ENCODE measurements around the gene DHRS3.
"Not testable (repeated sequence)": the region's sequence is repeated elsewhere in the genome, so short reads cannot be mapped to it uniquely, and the experiment has no call there.

DHRS3 gene

DNA sequence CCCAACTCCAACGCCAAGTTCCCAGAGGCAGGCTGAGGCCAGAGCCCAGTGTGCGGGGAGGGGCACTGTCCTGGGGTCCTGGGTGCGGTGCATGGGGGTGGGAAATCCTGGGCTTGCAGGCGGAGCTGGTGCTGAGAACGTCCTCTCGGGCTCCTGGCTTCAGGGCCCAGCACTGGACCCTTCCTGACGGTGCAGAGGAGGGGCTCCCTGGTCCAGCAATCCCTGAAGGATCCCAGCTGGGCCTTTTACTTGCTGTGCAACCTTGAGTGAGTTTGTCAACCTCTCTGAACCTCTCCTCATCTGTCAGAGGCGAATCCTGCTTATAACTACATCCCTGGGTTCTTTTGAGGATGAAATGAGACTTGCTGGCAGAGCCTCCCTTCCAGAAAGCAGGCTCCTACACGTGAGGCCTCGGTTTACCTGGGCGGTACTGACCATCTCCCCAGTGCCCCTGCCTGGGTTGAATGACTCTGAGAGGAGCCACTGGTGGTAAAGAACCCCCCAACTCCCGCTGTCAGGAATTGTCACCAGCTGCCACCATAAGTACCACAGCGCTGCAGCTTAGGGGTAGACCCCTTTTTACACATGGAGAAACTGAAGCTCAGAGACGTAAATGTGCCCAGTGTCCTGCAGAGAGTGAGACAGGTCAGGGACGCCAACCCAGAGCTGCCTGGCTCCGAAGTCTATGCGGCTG, 77.3 kb downstream of the DHRS3 start:
- no peaks in the 10 kb centered on the region for H3K27me3 ChIP-seq (ENCODE audit: control insufficient read depth in 1 of 2, insufficient read depth in 2 of 2, low read length in 2 of 2)

DNA sequence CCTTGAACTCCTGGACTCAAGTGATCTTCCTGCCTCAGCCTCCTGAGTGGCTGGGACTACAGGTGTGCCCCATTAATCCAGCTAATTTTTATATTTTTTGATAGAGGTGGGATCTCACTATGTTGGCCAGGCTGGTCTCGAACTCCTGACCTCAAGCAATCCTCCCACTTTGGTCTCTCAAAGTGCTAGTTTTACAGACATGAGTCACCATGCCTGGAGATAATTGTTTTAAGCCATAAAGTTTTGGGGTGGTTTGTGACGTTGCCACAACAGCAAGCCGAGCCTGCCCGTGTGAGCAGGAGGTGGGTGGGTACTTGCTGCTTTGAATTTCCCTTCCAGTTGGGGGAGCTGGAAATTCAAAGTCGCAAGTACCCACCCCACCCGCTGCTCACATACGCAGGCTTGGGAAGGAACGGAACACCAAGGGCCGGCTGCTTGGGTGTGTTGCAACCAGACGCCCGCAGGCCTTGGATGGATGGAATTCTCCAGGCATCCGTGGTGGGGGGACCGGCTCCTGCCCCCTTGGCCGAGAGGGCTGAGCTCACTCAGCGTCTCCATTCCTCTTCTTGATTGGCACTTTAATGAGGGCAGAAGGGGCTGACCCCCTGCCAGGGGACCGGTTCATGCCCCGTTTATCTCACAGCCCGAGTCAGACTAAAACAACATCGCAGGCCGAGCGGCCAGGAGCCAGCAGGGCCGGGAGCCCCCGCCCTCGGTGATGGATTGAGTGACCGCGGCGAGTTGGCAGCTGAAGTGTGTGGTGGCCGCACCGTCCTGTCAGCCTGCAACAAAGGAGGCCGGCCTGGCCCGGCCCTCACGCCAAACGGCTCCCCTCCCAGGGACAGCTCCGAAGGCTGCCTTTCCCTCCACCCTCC, 78.1 kb downstream of the DHRS3 start:
- Histone ChIP-seq H3K9me3 (ENCODE audit: control insufficient read depth in 1 of 2, low read length in 2 of 2) (no peaks in the 10 kb centered on the region), H3K27me3 (ENCODE audit: control insufficient read depth in 1 of 2, insufficient read depth in 2 of 2, low read length in 2 of 2) (no peaks in the 10 kb centered on the region), H3K9ac (ENCODE audit: low read depth in 1 of 2, low read length in 2 of 2) (no peak overlapping the region), H3K4me1 (ENCODE audit: control insufficient read depth in 1 of 2, insufficient read depth in 2 of 2, low read length in 2 of 2) (peaks cover 14 to 16% of the 10 kb centered on the region in 2 donors), H3K36me3 (ENCODE audit: control insufficient read depth in 1 of 2, insufficient read depth in 2 of 2, low read length in 2 of 2) (no peaks in the 10 kb centered on the region), H3K27ac (ENCODE audit: low read depth, low read length) (no peak overlapping the region), H3K4me3 (ENCODE audit: low read depth in 1 of 2, low read length in 2 of 2) (no peak overlapping the region)

More for the DNA sequence above, 77.3 kb downstream of the DHRS3 start:
- no peak overlapping the region for H3K4me3 ChIP-seq (ENCODE audit: low read depth in 1 of 2, low read length in 2 of 2)
- peaks cover 14 to 16% of the 10 kb centered on the region in 2 donors for H3K4me1 ChIP-seq (ENCODE audit: control insufficient read depth in 1 of 2, insufficient read depth in 2 of 2, low read length in 2 of 2)
- no peak overlapping the region for H3K9ac ChIP-seq (ENCODE audit: low read depth in 1 of 2, low read length in 2 of 2)
- no peak overlapping the region for H3K27ac ChIP-seq (ENCODE audit: low read depth, low read length)
- no peaks in the 10 kb centered on the region for H3K36me3 ChIP-seq (ENCODE audit: control insufficient read depth in 1 of 2, insufficient read depth in 2 of 2, low read length in 2 of 2)
- no peaks in the 10 kb centered on the region for H3K9me3 ChIP-seq (ENCODE audit: control insufficient read depth in 1 of 2, low read length in 2 of 2)

DNA sequence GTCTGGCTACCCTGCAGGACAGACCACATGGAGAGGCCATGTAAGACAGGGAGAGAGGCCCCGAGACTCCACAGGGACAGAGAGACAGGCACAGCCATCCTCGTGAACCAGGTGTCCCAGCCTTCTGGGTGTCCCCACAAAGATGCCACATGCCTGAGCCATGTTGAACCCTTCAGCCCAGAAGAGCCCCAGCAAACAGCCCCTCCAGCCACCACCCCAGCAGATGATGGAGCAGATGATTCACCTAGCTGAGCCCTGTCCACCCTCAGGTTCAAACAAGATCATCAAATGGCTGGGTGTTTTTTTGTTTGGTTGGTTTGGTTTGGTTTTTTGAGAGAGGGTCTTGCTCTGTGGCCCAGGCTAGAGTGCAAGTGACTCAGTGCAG, 78.7 kb downstream of the DHRS3 start:
- Histone ChIP-seq H3K4me3 (ENCODE audit: low read depth in 1 of 2, low read length in 2 of 2) (no peak overlapping the region), H3K9me3 (ENCODE audit: control insufficient read depth in 1 of 2, low read length in 2 of 2) (no peaks in the 10 kb centered on the region), H3K9ac (ENCODE audit: low read depth in 1 of 2, low read length in 2 of 2) (no peak overlapping the region), H3K27ac (ENCODE audit: low read depth, low read length) (no peak overlapping the region), H3K36me3 (ENCODE audit: control insufficient read depth in 1 of 2, insufficient read depth in 2 of 2, low read length in 2 of 2) (no peaks in the 10 kb centered on the region), H3K4me1 (ENCODE audit: control insufficient read depth in 1 of 2, insufficient read depth in 2 of 2, low read length in 2 of 2) (peaks cover 12 to 14% of the 10 kb centered on the region in 2 donors), H3K27me3 (ENCODE audit: control insufficient read depth in 1 of 2, insufficient read depth in 2 of 2, low read length in 2 of 2) (no peaks in the 10 kb centered on the region)

DNA sequence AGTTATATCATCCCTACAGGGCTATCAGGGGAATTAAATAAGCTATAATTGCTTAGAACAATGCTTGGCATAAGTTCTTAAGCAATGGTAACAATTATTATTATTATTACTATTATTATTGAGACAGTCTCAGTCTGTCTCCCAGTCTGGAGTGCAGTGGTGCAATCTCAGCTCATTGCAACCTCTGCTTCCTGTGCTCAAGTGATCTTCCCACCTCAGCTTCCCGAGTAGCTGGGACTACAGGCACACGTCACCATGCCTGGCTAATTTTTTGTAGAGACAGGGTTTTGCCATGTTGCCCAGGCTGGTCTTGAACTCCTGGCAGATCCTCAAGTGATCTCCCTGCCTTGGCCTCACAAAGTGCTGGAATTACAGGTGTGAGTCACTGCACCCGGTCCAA, 79.5 kb downstream of the DHRS3 start:
- H3K27me3 ChIP-seq (ENCODE audit: control insufficient read depth in 1 of 2, insufficient read depth in 2 of 2, low read length in 2 of 2); H3K36me3 ChIP-seq (ENCODE audit: control insufficient read depth in 1 of 2, insufficient read depth in 2 of 2, low read length in 2 of 2); H3K9ac ChIP-seq (ENCODE audit: low read depth in 1 of 2, low read length in 2 of 2): not testable (repeated sequence)

DNA sequence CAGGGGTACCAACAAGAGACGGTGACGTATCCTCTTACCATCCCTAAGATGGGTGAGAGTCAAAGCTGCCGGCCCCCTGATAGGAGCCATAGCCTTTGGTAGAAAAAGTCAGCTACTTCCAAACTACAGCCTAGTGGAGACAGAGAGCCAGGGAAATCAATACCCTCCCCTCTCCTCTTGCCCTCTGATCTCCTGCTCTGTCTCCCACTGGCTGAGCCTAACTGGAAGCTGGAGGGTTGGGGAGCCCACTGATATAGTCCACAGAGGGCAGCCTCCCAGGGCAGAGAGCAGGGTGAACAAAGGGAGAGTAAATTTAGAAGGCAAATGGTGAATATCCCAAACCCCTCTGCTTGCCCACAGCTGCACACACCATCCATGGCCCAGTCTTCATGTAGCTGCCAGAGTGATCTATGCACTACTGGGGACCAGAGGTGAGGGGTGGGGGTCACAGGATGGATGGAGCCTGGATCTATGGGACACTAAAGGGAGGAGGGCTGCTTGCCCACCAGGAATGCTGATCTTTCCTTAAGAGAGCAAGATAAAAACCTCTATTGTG, 80.0 kb downstream of the DHRS3 start:
- H3K36me3 ChIP-seq (ENCODE audit: control insufficient read depth in 1 of 2, insufficient read depth in 2 of 2, low read length in 2 of 2), result no peaks in the 10 kb centered on the region
- no peak overlapping the region for H3K27ac ChIP-seq (ENCODE audit: low read depth, low read length)
- H3K27me3 ChIP-seq (ENCODE audit: control insufficient read depth in 1 of 2, insufficient read depth in 2 of 2, low read length in 2 of 2), result no peaks in the 10 kb centered on the region
- no peaks in the 10 kb centered on the region for H3K9me3 ChIP-seq (ENCODE audit: control insufficient read depth in 1 of 2, low read length in 2 of 2)
- H3K9ac ChIP-seq (ENCODE audit: low read depth in 1 of 2, low read length in 2 of 2), result no peak overlapping the region
- peaks cover 6 to 10% of the 10 kb centered on the region in 2 donors for H3K4me1 ChIP-seq (ENCODE audit: control insufficient read depth in 1 of 2, insufficient read depth in 2 of 2, low read length in 2 of 2)
- no peak overlapping the region for H3K4me3 ChIP-seq (ENCODE audit: low read depth in 1 of 2, low read length in 2 of 2)

More for the DNA sequence above, 79.5 kb downstream of the DHRS3 start:
- not testable (repeated sequence) for H3K9me3 ChIP-seq (ENCODE audit: control insufficient read depth in 1 of 2, low read length in 2 of 2); H3K27ac ChIP-seq (ENCODE audit: low read depth, low read length); H3K4me1 ChIP-seq (ENCODE audit: control insufficient read depth in 1 of 2, insufficient read depth in 2 of 2, low read length in 2 of 2); H3K4me3 ChIP-seq (ENCODE audit: low read depth in 1 of 2, low read length in 2 of 2)

DNA sequence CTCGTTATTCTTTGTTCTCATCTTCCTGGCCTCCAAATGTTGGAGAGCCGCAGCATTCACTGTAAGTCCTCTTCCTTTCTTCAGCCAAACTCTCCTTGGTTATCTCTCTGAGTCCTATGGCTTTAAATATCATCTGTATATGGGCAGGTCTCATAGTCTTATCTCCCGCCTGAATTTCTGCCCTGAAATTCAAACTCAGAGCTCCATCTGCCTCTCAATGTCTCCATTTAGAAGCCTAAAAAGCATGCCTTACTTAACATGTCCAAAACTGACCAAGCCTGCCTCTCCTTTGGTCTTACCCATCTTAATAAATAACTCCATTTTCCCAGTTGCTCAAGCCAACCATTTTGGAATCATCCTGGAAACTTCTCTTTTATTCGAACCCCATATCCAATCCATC, 80.7 kb downstream of the DHRS3 start:
- H3K36me3 ChIP-seq (ENCODE audit: control insufficient read depth in 1 of 2, insufficient read depth in 2 of 2, low read length in 2 of 2), result no peaks in the 10 kb centered on the region
- peaks cover 6 to 10% of the 10 kb centered on the region in 2 donors for H3K4me1 ChIP-seq (ENCODE audit: control insufficient read depth in 1 of 2, insufficient read depth in 2 of 2, low read length in 2 of 2)
- H3K9me3 ChIP-seq (ENCODE audit: control insufficient read depth in 1 of 2, low read length in 2 of 2), result no peaks in the 10 kb centered on the region
- H3K27ac ChIP-seq (ENCODE audit: low read depth, low read length), result no peak overlapping the region
- no peak overlapping the region for H3K4me3 ChIP-seq (ENCODE audit: low read depth in 1 of 2, low read length in 2 of 2)
- H3K9ac ChIP-seq (ENCODE audit: low read depth in 1 of 2, low read length in 2 of 2), result no peak overlapping the region
- H3K27me3 ChIP-seq (ENCODE audit: control insufficient read depth in 1 of 2, insufficient read depth in 2 of 2, low read length in 2 of 2), result no peaks in the 10 kb centered on the region

DNA sequence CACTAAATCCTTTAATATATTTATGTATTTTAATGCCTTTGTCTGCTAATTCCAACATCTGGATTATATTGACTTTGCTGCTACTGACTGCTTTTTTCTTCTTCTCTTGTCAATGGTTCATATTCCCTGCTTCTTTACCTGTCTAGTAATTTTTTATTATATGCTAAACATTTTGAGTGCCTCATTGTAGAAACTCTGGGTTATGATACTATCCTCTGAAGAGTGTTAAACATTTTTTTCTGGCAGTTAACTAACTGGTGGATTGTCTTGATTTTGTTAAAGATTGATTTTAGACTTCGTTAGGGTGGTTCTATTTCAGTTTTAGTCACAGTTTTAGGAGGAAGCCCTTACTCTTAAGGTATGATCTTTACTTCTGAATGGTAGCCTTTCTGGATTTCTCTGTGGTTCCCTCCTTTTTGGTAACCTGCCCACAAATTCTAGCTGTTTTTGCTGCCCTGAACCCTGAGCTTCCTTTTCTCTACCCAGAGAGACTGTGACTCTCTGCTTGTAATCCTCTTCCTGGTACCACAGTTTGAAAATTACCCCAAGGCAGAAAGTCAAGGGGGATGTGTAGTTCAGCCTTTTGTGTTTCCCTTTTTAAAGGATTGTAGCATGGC, 81.9 kb downstream of the DHRS3 start:
- Histone ChIP-seq H3K36me3 (ENCODE audit: control insufficient read depth in 1 of 2, insufficient read depth in 2 of 2, low read length in 2 of 2) (no peaks in the 10 kb centered on the region), H3K4me1 (ENCODE audit: control insufficient read depth in 1 of 2, insufficient read depth in 2 of 2, low read length in 2 of 2) (peaks cover 6 to 7% of the 10 kb centered on the region in 2 donors), H3K9ac (ENCODE audit: low read depth in 1 of 2, low read length in 2 of 2) (no peak overlapping the region), H3K27ac (ENCODE audit: low read depth, low read length) (no peak overlapping the region), H3K27me3 (ENCODE audit: control insufficient read depth in 1 of 2, insufficient read depth in 2 of 2, low read length in 2 of 2) (no peaks in the 10 kb centered on the region), H3K9me3 (ENCODE audit: control insufficient read depth in 1 of 2, low read length in 2 of 2) (no peaks in the 10 kb centered on the region), H3K4me3 (ENCODE audit: low read depth in 1 of 2, low read length in 2 of 2) (no peak overlapping the region)

DNA sequence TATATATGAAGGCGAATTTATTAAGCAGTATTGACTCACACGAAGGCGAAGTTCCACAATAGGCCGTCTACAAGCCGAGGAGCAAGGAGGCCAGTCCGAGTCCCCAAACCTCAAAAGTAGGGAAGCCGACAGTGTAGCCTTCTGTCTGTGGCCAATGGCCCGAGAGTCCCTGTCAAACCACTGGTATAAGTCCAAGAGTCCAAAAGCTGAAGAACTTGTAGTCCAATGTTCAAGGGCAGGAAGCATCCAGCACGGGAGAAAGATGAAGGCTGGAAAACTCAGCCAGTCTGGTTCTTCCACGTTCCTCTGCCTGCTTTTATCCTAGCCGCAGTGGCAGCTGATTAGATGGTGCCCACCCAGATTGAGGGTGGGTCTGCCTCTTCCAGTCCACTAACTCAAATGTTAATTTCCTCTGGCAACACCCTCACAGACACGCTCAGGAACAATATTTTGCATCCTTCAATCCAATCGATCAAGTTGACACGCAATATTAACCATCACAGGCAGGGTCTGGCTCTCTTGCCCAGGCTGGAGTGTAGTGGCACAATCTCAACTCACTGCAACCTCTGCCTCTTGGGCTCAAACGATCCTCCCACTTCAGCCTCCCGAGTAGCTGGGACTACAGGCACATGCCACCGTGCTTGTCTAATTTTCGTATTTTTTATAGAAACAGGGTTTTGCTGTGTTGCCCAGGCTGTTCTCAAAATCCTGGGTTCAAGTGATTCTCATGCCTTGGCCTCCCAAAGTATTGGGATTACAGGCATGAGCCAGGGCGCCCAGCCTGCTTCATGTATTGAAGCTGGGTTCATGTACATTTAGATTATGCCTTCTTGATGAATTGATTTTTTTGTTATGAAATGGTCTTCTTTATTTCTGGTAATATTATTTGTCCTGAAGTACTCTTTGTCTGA, 85.3 kb downstream of the DHRS3 start:
- Histone ChIP-seq H3K36me3 (ENCODE audit: control insufficient read depth in 1 of 2, insufficient read depth in 2 of 2, low read length in 2 of 2) (no peaks in the 10 kb centered on the region), H3K27ac (ENCODE audit: low read depth, low read length) (no peak overlapping the region), H3K4me1 (ENCODE audit: control insufficient read depth in 1 of 2, insufficient read depth in 2 of 2, low read length in 2 of 2) (peaks cover 17 to 18% of the 10 kb centered on the region in 2 donors), H3K4me3 (ENCODE audit: low read depth in 1 of 2, low read length in 2 of 2) (no peak overlapping the region), H3K9me3 (ENCODE audit: control insufficient read depth in 1 of 2, low read length in 2 of 2) (no peaks in the 10 kb centered on the region), H3K9ac (ENCODE audit: low read depth in 1 of 2, low read length in 2 of 2) (no peak overlapping the region), H3K27me3 (ENCODE audit: control insufficient read depth in 1 of 2, insufficient read depth in 2 of 2, low read length in 2 of 2) (no peaks in the 10 kb centered on the region)

DNA sequence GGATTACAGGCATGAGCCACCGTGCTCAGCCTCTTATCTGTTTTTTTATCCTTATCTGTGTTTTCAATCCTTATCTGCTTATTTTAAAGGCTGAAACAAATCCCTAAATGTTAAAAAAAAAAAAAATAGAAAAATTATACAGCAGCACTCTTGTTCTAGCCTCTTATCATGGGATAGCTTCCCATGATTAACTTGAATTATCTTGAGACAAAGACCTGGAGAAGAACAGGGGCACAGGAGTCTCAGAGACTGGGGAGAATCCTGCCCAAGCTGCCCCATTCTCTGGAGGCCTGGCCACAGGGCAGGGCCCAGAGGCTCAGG, 86.9 kb downstream of the DHRS3 start:
- H3K9ac ChIP-seq (ENCODE audit: low read depth in 1 of 2, low read length in 2 of 2), result no peak overlapping the region
- H3K27me3 ChIP-seq (ENCODE audit: control insufficient read depth in 1 of 2, insufficient read depth in 2 of 2, low read length in 2 of 2), result no peaks in the 10 kb centered on the region
- H3K9me3 ChIP-seq (ENCODE audit: control insufficient read depth in 1 of 2, low read length in 2 of 2), result no peaks in the 10 kb centered on the region
- H3K4me3 ChIP-seq (ENCODE audit: low read depth in 1 of 2, low read length in 2 of 2), result no peak overlapping the region
- H3K36me3 ChIP-seq (ENCODE audit: control insufficient read depth in 1 of 2, insufficient read depth in 2 of 2, low read length in 2 of 2), result no peaks in the 10 kb centered on the region
- no peak overlapping the region for H3K27ac ChIP-seq (ENCODE audit: low read depth, low read length)
- peaks cover 22 to 25% of the 10 kb centered on the region in 2 donors for H3K4me1 ChIP-seq (ENCODE audit: control insufficient read depth in 1 of 2, insufficient read depth in 2 of 2, low read length in 2 of 2)
